ENCODE results near the gene NTM. TPM values are rescaled to one million over a fixed set of nuclear protein-coding genes. Genes with fewer than 3 reads are reported as not detected.

The NTM gene
- total and polyA plus RNA-seq, 2 donors (not counting 3 experiments of a cell fraction or from before 2014, with no cell fraction given), result 1.00 to 1.1 TPM

DNA sequence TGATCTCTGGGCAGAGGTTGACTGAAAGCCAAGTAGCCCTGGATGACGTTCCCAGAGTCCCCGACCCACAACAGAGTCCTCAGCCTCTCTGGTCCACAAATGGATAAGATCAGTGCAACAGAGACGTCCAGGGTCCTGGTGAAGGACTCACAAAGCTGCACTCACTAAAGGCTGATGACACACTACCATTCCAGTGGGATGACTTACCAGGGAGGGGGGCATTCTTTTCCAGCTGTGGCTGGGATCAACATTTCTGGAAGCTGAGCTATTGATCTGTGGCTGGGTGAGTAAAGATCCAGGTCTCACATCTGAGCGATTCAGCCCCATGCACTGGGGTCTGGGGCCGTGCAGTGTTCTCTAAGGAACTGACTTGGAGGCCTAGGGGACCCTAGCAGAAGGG is 296.2 kb downstream of the NTM start:
- no peak for TF ChIP-seq MAX (IDR thresholded peaks at IDR 0.05; ENCODE audit: insufficient read depth, insufficient read length)
- TF ChIP-seq POLR2AphosphoS5 (IDR thresholded peaks at IDR 0.05; ENCODE audit: insufficient read depth, low read depth, low read length), result no peak
- no peak overlapping the region for H3K27ac ChIP-seq (ENCODE audit: insufficient read depth, low read depth, low read length)
- no peaks in the 10 kb centered on the region for H3K9me3 ChIP-seq (replicated peaks; ENCODE audit: control insufficient read depth, insufficient read depth, low read length)
- CTCF ChIA-PET, result no interaction called here
- H3K4me3 ChIP-seq (replicated peaks in 1 of 3; ENCODE audit: insufficient read depth in 1 of 3, low read depth in 1 of 3, low read length in 3 of 3), result no peak overlapping the region
- H4K20me1 ChIP-seq (replicated peaks; ENCODE audit: control insufficient read depth, extremely low read depth, insufficient read depth, low read length), result no peaks in the 10 kb centered on the region
- no peaks in the 10 kb centered on the region for H3K79me2 ChIP-seq (ENCODE audit: control insufficient read depth, insufficient read depth, low read length)
- H3K9ac ChIP-seq (replicated peaks; ENCODE audit: extremely low read depth, insufficient read depth, low read length), result no peak overlapping the region
- no peaks in the 10 kb centered on the region for H3K36me3 ChIP-seq (ENCODE audit: control insufficient read depth in 2 of 2, extremely low read depth in 1 of 2, insufficient read depth in 2 of 2, low read length in 2 of 2)
- no peaks in the 10 kb centered on the region for H3K4me1 ChIP-seq (ENCODE audit: control insufficient read depth, extremely low read depth, insufficient read depth, low read length)
- no peaks in the 10 kb centered on the region for H3K27me3 ChIP-seq (ENCODE audit: control insufficient read depth in 2 of 2, insufficient read depth in 2 of 2, low read length in 2 of 2)
- H3K4me2 ChIP-seq (ENCODE audit: insufficient read depth, low read length), result no peak overlapping the region
- dilution Hi-C loops (cut with MboI; ENCODE audit: extremely low pct_ligation_motif_present, low sequenced_read_pairs) (loop anchor here (25.0 kb wide), 1 partner anchor 604 kb away; no protein-coding TSS in a partner anchor), intact Hi-C loops (cut with micrococcal nuclease) (no loop called here)
- no peaks in the 10 kb centered on the region for H3K9me1 ChIP-seq (replicated peaks; ENCODE audit: control insufficient read depth, extremely low read depth, insufficient read depth, low read length)
- BruUV-seq (replicated peaks), result no TSS peak
- DNase-seq (ENCODE audit: low read depth, low spot score), result no peak
- POLR2A ChIA-PET, result no interaction called here
- no peak for FAIRE-seq
- no peak overlapping the region for H2AFZ ChIP-seq (ENCODE audit: low read depth, low read length)

GRCh38 chr11:131667566-131667965 is 297.2 kb downstream of the NTM start:
- no peak for TF ChIP-seq CTCF (IDR thresholded peaks at IDR 0.05; ENCODE audit: extremely low read depth in 1 of 2, insufficient read depth in 1 of 2, low read depth in 1 of 2, low read length in 2 of 2)
- no peak for TF ChIP-seq POLR2AphosphoS5 (IDR thresholded peaks at IDR 0.05; ENCODE audit: insufficient read depth, low read depth, low read length)
- no peak for TF ChIP-seq FOS (IDR thresholded peaks at IDR 0.05; ENCODE audit: borderline replicate concordance, insufficient read depth, low read length)
- no peak for TF ChIP-seq JUN (IDR thresholded peaks at IDR 0.05; ENCODE audit: borderline replicate concordance, insufficient read depth, insufficient read length, low read depth)
- no peak for TF ChIP-seq MYC (IDR thresholded peaks at IDR 0.05; ENCODE audit: low read depth, low read length)
- TF ChIP-seq MAX (IDR thresholded peaks at IDR 0.05; ENCODE audit: insufficient read depth, insufficient read length), result no peak
- no peak for TF ChIP-seq GATA2 (IDR thresholded peaks at IDR 0.05; ENCODE audit: insufficient read depth, insufficient read length, low read depth, low read length)
- no peak overlapping the region for H3K27ac ChIP-seq (ENCODE audit: insufficient read depth, low read depth, low read length)
- H3K4me1 ChIP-seq (ENCODE audit: control insufficient read depth, extremely low read depth, insufficient read depth, low read length), result no peaks in the 10 kb centered on the region
- H3K36me3 ChIP-seq (ENCODE audit: control insufficient read depth in 2 of 2, extremely low read depth in 1 of 2, insufficient read depth in 2 of 2, low read length in 2 of 2), result no peaks in the 10 kb centered on the region
- ChIA-PET CTCF (interaction anchor here (1.0 to 2.0 kb wide), 4 partner anchors 10 to 744 kb away, joined by 3 to 6 read pairs (median 4); no protein-coding TSS in a partner anchor), POLR2A (no interaction called here)
- no peak overlapping the region for H3K4me2 ChIP-seq (ENCODE audit: insufficient read depth, low read length)
- H3K9ac ChIP-seq (replicated peaks; ENCODE audit: extremely low read depth, insufficient read depth, low read length), result no peak overlapping the region
- FAIRE-seq (no peak), DNase-seq (ENCODE audit: low read depth, low spot score) (no peak)
- H2AFZ ChIP-seq (ENCODE audit: low read depth, low read length), result no peak overlapping the region
- no peaks in the 10 kb centered on the region for H4K20me1 ChIP-seq (replicated peaks; ENCODE audit: control insufficient read depth, extremely low read depth, insufficient read depth, low read length)
- no peaks in the 10 kb centered on the region for H3K27me3 ChIP-seq (ENCODE audit: control insufficient read depth in 2 of 2, insufficient read depth in 2 of 2, low read length in 2 of 2)
- H3K79me2 ChIP-seq (ENCODE audit: control insufficient read depth, insufficient read depth, low read length), result no peaks in the 10 kb centered on the region
- dilution Hi-C loops (cut with MboI; ENCODE audit: extremely low pct_ligation_motif_present, low sequenced_read_pairs), result loop anchor here (25.0 kb wide), 1 partner anchor 605 kb away; no protein-coding TSS in a partner anchor
- intact Hi-C loops (cut with micrococcal nuclease), result no loop called here
- H3K9me3 ChIP-seq (replicated peaks; ENCODE audit: control insufficient read depth, insufficient read depth, low read length), result no peaks in the 10 kb centered on the region
- no peak overlapping the region for H3K4me3 ChIP-seq (replicated peaks in 1 of 3; ENCODE audit: insufficient read depth in 1 of 3, low read depth in 1 of 3, low read length in 3 of 3)
- H3K9me1 ChIP-seq (replicated peaks; ENCODE audit: control insufficient read depth, extremely low read depth, insufficient read depth, low read length), result no peaks in the 10 kb centered on the region
- BruUV-seq (replicated peaks), result no TSS peak

Measured in endothelial cell of umbilical vein (primary cell).